Activated T-cell treated with anti-CD3 and anti-CD28 coated beads, Interleukin-2, amount 50 U/mL, for 72 hours (primary cell): ENCODE results near the gene GPR158. TPM values are rescaled to one million over a fixed set of nuclear protein-coding genes. Genes with fewer than 3 reads are reported as not detected.

Experiments
- ATAC-seq, 2 donors: fragments of 150-1000 bp; cut with Tn5 transposase; replicated peaks in 1 of 2; 2 replicates each; pipeline ENCODE4 v1.10.0; 2021; ENCODE audit warnings: moderate library complexity in 2 of 2, mild to moderate bottlenecking in 1 of 2
- DNase-seq, 2 donors: peaks; one replicate each; pipeline ENCODE4 v3.0.0; 2021 to 2022; ENCODE audit warnings: mixed read lengths in 1 of 2
- H3K27ac Mint-ChIP-seq: one replicate; pipeline ENCODE4 v1.8.0; 2022; ENCODE audit warnings: mild to moderate bottlenecking, moderate library complexity, mixed read lengths
- H3K27me3 Mint-ChIP-seq: one replicate; pipeline ENCODE4 v1.8.0; 2022; ENCODE audit warnings: low read depth, mixed read lengths
- H3K36me3 Mint-ChIP-seq, 2 donors: one replicate each; pipeline ENCODE4 v1.8.0; 2022; ENCODE audit warnings: mixed read lengths in 2 of 2, mild to moderate bottlenecking in 1 of 2; ENCODE audit not compliant: insufficient read depth in 2 of 2
- H3K4me1 Mint-ChIP-seq: one replicate; pipeline ENCODE4 v1.8.0; 2022; ENCODE audit warnings: low read depth, mixed read lengths
- H3K4me3 Mint-ChIP-seq, 2 donors: one replicate each; pipeline ENCODE4 v1.8.0; 2022; ENCODE audit warnings: mild to moderate bottlenecking in 2 of 2, mixed read lengths in 2 of 2, moderate library complexity in 2 of 2
- H3K9me3 Mint-ChIP-seq, 2 donors: one replicate each; pipeline ENCODE4 v1.8.0; 2022; ENCODE audit warnings: mixed read lengths in 2 of 2
- total RNA-seq, 2 donors: library from RNA; stranded (reverse); gene quantifications; one replicate each; pipeline ENCODE4 v1.2.3, GENCODE V29; 2022

The GPR158 gene
- total RNA-seq, 2 donors from 2014 or later, result not detected

- no peaks in the 10 kb centered on the region for H3K9me3 Mint-ChIP-seq
- H3K4me1 Mint-ChIP-seq, result no peaks in the 10 kb centered on the region
- H3K27me3 Mint-ChIP-seq, result peaks cover 7% of the 10 kb centered on the region
- no peaks in the 10 kb centered on the region for H3K36me3 Mint-ChIP-seq
- H3K4me3 Mint-ChIP-seq, result no peak overlapping the region
- H3K27ac Mint-ChIP-seq, result no peak overlapping the region
- no peak for ATAC-seq
- no peak for DNase-seq
Observed at GRCh38 chr10:25220156-25220555, 45.4 kb downstream of the GPR158 start.

GRCh38 chr10:25222085-25222660 is 47.4 kb downstream of the GPR158 start:
- Mint-ChIP-seq H3K4me1 (no peaks in the 10 kb centered on the region), H3K4me3 (no peak overlapping the region), H3K9me3 (no peaks in the 10 kb centered on the region), H3K36me3 (no peaks in the 10 kb centered on the region), H3K27me3 (peaks cover 7% of the 10 kb centered on the region), H3K27ac (no peak overlapping the region)
- DNase-seq (no peak), ATAC-seq (no peak)

- ATAC-seq (no peak), DNase-seq (peak; percentile 5 to 8)
- Mint-ChIP-seq H3K4me3 (no peak overlapping the region), H3K27me3 (no peaks in the 10 kb centered on the region), H3K9me3 (no peaks in the 10 kb centered on the region), H3K4me1 (no peaks in the 10 kb centered on the region), H3K27ac (no peak overlapping the region), H3K36me3 (no peaks in the 10 kb centered on the region)
Observed at GRCh38 chr10:25226775-25227682, 52.2 kb downstream of the GPR158 start.

- no peaks in the 10 kb centered on the region for H3K36me3 Mint-ChIP-seq
- H3K4me1 Mint-ChIP-seq, result no peaks in the 10 kb centered on the region
- no peaks in the 10 kb centered on the region for H3K27me3 Mint-ChIP-seq
- H3K9me3 Mint-ChIP-seq, result peaks cover 0 to 2% of the 10 kb centered on the region in 2 donors
- H3K27ac Mint-ChIP-seq, result no peak overlapping the region
- DNase-seq (no peak), ATAC-seq (no peak)
- H3K4me3 Mint-ChIP-seq, result no peak overlapping the region
Observed at GRCh38 chr10:25231751-25232150, 57.0 kb downstream of the GPR158 start.

GRCh38 chr10:25232204-25232603 is 57.4 kb downstream of the GPR158 start:
- no peaks in the 10 kb centered on the region for H3K4me1 Mint-ChIP-seq
- H3K4me3 Mint-ChIP-seq, result no peak overlapping the region
- H3K9me3 Mint-ChIP-seq, result peaks cover 0 to 2% of the 10 kb centered on the region in 2 donors
- H3K36me3 Mint-ChIP-seq, result no peaks in the 10 kb centered on the region
- ATAC-seq, result no peak
- no peak overlapping the region for H3K27ac Mint-ChIP-seq
- no peaks in the 10 kb centered on the region for H3K27me3 Mint-ChIP-seq
- no peak for DNase-seq

GRCh38 chr10:25245165-25245564 is 70.4 kb downstream of the GPR158 start:
- Mint-ChIP-seq H3K9me3 (peaks cover 0 to 5% of the 10 kb centered on the region in 2 donors), H3K36me3 (no peaks in the 10 kb centered on the region), H3K27ac (no peak overlapping the region), H3K4me1 (no peaks in the 10 kb centered on the region), H3K27me3 (no peaks in the 10 kb centered on the region), H3K4me3 (no peak overlapping the region)
- DNase-seq (no peak), ATAC-seq (no peak)

GRCh38 chr10:25257646-25258045 is 82.8 kb downstream of the GPR158 start:
- no peak overlapping the region for H3K4me3 Mint-ChIP-seq
- H3K9me3 Mint-ChIP-seq, result no peaks in the 10 kb centered on the region
- H3K27ac Mint-ChIP-seq, result no peak overlapping the region
- H3K36me3 Mint-ChIP-seq, result no peaks in the 10 kb centered on the region
- no peaks in the 10 kb centered on the region for H3K4me1 Mint-ChIP-seq
- no peak for ATAC-seq
- DNase-seq, result no peak
- no peaks in the 10 kb centered on the region for H3K27me3 Mint-ChIP-seq

- ATAC-seq (no peak), DNase-seq (no peak)
- Mint-ChIP-seq H3K27me3 (no peaks in the 10 kb centered on the region), H3K9me3 (peaks cover 0 to 2% of the 10 kb centered on the region in 2 donors), H3K4me3 (no peak overlapping the region), H3K36me3 (no peaks in the 10 kb centered on the region), H3K4me1 (no peaks in the 10 kb centered on the region), H3K27ac (no peak overlapping the region)
Observed at GRCh38 chr10:25261110-25261509, 86.3 kb downstream of the GPR158 start.

- ATAC-seq (no peak), DNase-seq (no peak)
- H3K36me3 Mint-ChIP-seq, result no peaks in the 10 kb centered on the region
- H3K27ac Mint-ChIP-seq, result no peak overlapping the region
- no peaks in the 10 kb centered on the region for H3K4me1 Mint-ChIP-seq
- no peaks in the 10 kb centered on the region for H3K27me3 Mint-ChIP-seq
- H3K4me3 Mint-ChIP-seq, result no peak overlapping the region
- peaks cover 0 to 2% of the 10 kb centered on the region in 2 donors for H3K9me3 Mint-ChIP-seq
Observed at GRCh38 chr10:25261558-25261957, 86.8 kb downstream of the GPR158 start.

GRCh38 chr10:25263931-25264330 is 89.1 kb downstream of the GPR158 start:
- no peak for ATAC-seq
- DNase-seq, result no peak
- Mint-ChIP-seq H3K4me1 (no peaks in the 10 kb centered on the region), H3K27me3 (no peaks in the 10 kb centered on the region), H3K27ac (no peak overlapping the region), H3K4me3 (no peak overlapping the region), H3K36me3 (no peaks in the 10 kb centered on the region), H3K9me3 (peaks cover 0 to 2% of the 10 kb centered on the region in 2 donors)

- Mint-ChIP-seq H3K36me3 (peaks cover 0 to 3% of the 10 kb centered on the region in 2 donors), H3K27ac (no peak overlapping the region), H3K27me3 (no peaks in the 10 kb centered on the region), H3K9me3 (peaks cover 11 to 14% of the 10 kb centered on the region in 2 donors), H3K4me1 (no peaks in the 10 kb centered on the region), H3K4me3 (no peak overlapping the region)
- DNase-seq (no peak), ATAC-seq (no peak)
Observed at GRCh38 chr10:25278180-25278579, 103.4 kb downstream of the GPR158 start.

GRCh38 chr10:25280076-25280475 is 105.3 kb downstream of the GPR158 start:
- H3K4me3 Mint-ChIP-seq, result no peak overlapping the region
- no peak for DNase-seq
- no peaks in the 10 kb centered on the region for H3K4me1 Mint-ChIP-seq
- H3K27ac Mint-ChIP-seq, result no peak overlapping the region
- H3K9me3 Mint-ChIP-seq, result peaks cover 11 to 16% of the 10 kb centered on the region in 2 donors
- ATAC-seq, result no peak
- H3K27me3 Mint-ChIP-seq, result no peaks in the 10 kb centered on the region
- peaks cover 0 to 3% of the 10 kb centered on the region in 2 donors for H3K36me3 Mint-ChIP-seq

GRCh38 chr10:25280573-25280972 is 105.8 kb downstream of the GPR158 start:
- peaks cover 0 to 3% of the 10 kb centered on the region in 2 donors for H3K36me3 Mint-ChIP-seq
- DNase-seq, result no peak
- H3K27ac Mint-ChIP-seq, result no peak overlapping the region
- ATAC-seq, result no peak
- peaks cover 11 to 18% of the 10 kb centered on the region in 2 donors for H3K9me3 Mint-ChIP-seq
- no peak overlapping the region for H3K4me3 Mint-ChIP-seq
- H3K27me3 Mint-ChIP-seq, result no peaks in the 10 kb centered on the region
- H3K4me1 Mint-ChIP-seq, result no peaks in the 10 kb centered on the region
